ENCODE results near the gene RPGR.

RPGR gene

GRCh38 chrX:38320819-38321218 is 6.5 kb downstream of the RPGR start:
- no peak for DNase-seq (ENCODE audit: low read depth, low spot score)

DNA sequence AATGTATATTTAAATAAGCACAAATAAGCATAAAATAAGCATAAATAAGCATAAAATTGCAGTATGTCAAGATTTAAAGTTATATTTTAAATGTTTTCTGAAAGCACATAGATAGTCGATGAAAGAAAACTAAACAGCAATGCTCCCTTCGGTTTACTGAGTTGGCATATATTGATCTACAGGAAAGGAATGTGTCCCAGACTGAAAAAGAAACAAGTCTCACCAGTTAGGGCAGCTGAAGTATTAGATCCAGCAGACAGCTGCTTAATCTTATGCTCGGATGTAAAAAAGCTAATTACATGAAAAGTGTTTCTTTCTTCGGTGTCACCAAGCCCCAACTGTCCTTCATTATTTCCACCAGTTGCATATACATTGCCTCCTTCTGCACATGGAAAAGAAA is 8.7 kb downstream of the RPGR start:
- DNase-seq (ENCODE audit: low read depth, low spot score), result no peak

GRCh38 chrX:38318196-38318595 is 9.1 kb downstream of the RPGR start:
- no peak for DNase-seq (ENCODE audit: low read depth, low spot score)

- no peak for DNase-seq (ENCODE audit: low read depth, low spot score)
These were observed 12.1 kb downstream of the RPGR start for GRCh38 chrX:38315186-38315585.

DNA sequence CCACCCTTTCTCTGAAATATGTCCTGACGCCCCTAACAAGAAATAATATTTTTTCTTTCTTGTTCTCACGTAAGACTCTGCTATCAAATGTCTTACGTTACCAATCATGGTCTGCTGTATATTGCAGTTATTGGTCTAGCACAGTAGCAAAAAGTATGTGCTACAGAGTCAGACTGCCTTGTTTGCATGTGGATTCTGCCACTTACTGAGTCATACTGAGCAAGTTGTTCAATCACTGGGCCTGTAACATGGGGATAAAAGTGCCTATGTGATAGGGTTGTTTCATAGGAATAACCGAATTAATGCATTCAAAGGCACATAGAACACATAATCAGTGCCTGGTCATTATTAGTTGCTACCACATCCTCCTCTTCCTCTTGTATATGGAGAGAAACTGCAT is 14.1 kb downstream of the RPGR start:
- no peak for DNase-seq (ENCODE audit: low read depth, low spot score)

DNA sequence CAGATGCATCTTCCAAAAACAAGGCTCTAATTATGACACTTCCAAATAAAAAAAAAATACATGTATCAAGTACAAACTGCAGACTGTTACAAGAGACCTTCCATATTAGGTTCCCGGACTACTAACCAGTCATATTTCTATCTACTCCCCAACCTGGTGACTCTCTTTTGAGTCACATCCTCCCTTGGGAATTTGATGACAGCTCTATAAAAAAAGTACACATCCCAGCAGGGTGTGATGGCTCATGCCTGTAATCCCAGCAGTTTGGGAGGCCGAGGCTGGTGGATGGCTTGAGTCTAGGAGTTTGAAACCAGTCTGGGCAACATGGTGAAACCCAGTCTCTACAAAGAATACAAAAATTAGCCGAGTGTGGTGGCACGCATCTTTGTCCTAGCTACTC is 14.9 kb downstream of the RPGR start:
- DNase-seq (ENCODE audit: low read depth, low spot score), result no peak

DNA sequence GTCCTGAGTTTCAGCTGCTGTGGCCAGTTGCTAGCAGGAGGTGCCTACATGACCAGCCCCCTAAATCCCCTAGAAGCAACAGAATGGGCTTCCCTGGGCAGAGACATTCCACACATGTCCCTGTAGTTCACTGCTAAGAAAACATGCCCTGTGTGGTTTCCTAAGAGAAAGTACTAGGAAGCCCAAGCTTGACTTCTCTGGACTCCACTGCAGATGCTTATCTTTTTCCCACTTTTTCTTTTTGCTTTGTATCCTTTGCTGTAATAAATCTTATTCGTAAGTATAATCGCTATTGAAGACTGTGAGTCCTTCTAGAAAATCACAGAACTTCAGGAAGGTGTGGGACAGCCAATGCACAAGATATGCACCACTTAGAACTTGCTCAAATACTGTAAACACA is 15.6 kb downstream of the RPGR start:
- DNase-seq (ENCODE audit: low read depth, low spot score), result no peak

- DNase-seq (ENCODE audit: low read depth, low spot score), result no peak
These were observed 21.3 kb downstream of the RPGR start for GRCh38 chrX:38305971-38306370.

DNA sequence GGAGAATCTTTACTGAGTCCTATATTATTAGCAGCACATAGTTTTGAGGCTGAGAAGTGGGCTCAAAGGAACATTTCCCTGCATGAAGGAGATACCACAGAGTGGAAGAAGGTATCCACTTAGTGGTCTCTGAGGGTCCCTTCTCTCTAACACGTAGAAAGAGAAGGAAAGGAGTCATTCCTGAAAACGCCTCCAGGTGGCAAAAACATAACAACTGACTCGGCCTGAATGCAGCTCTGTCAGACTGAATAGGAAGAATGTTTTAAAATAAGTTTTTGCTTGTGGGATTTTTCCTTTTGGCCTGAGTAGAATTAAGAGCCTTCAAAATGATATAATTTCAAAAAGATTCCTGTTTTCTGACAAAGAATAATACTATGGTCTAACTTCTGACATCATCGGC is 23.3 kb downstream of the RPGR start:
- DNase-seq (ENCODE audit: low read depth, low spot score), result no peak

DNA sequence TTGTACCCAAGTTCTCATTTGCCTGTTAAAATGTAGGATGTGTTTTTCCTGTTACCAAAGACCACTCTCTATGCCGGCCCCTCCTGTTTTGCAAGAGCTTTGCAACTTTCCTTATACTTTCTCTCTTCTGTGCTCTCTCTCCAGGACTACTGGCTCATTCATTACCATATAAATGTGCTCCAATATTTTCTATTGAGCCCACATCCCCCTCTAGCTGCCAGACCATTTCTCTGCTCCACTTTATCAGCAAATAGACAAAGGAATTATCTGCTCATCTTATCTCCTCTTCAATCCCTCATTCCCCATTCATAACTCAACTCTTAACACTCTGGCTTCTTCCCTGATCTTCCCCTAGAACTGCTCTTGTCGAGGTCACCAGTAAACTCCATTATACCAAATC is 33.6 kb downstream of the RPGR start:
- no peak for DNase-seq (ENCODE audit: low read depth, low spot score)

- no peak for DNase-seq (ENCODE audit: low read depth, low spot score)
These were observed 39.6 kb downstream of the RPGR start for GRCh38 chrX:38287674-38288073.

GRCh38 chrX:38285649-38286048 is 41.7 kb downstream of the RPGR start:
- no peak for DNase-seq (ENCODE audit: low read depth, low spot score)

DNA sequence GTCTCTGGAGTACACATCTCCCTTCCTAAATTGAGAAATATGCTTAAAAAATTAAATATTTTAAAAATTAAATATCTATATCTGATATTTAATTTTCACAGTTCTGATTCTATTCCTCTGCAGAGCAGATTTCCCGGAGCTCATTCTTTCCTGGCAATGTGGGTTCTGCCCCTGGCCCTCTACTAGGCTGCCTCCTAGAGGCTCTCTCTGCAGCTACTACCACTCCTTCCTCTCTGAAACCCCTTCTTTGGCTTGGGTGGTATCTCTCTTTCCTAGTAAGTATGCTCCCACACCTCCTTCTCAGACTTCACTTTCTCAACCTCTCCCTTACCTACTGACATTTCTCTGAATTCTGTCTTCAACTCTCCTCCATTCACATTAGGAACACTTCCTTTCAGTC is 45.3 kb downstream of the RPGR start:
- DNase-seq (ENCODE audit: low read depth, low spot score), result peak; percentile 6

GRCh38 chrX:38279188-38279587 is 48.1 kb downstream of the RPGR start:
- DNase-seq (ENCODE audit: low read depth, low spot score), result peak; percentile 12

DNA sequence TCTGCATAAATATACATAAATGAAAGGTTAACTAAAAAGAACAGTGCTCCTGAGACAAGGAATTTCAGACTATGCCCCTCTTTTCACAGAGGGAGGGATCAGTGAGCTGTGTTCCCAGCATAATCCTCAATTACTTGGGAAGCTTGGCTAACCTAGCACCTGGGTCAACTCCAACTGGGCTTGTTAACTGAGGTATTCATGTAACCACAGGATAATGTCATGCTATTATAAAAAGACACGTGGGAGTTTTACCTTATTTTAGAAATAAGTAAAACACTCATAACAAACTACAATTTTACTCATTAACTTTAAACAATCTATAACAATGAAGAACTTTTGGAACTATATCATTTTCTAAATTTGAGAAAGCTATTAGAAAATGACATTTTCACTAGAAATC is 48.6 kb downstream of the RPGR start:
- DNase-seq (ENCODE audit: low read depth, low spot score), result no peak

GRCh38 chrX:38277802-38278201 is 49.5 kb downstream of the RPGR start:
- DNase-seq (ENCODE audit: low read depth, low spot score), result no peak

DNA sequence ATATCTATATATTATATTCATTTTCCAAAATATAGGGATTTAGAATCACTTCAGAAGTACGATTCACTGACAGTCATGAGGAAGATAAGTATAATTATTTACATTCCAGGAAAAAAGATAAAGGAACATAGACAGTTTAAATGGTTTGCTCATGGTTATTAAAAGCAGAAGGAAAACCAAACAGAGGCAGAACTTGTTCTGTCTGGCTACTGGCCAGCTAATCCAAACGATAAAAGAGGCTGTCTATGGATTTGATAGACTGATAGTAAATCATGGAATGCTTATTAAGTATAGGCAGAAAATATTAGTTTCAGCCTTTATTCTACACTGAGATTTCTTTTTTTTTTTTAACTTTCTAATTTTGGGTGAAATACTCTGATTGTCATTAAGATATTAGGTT is 50.2 kb downstream of the RPGR start:
- no peak for DNase-seq (ENCODE audit: low read depth, low spot score)

DNA sequence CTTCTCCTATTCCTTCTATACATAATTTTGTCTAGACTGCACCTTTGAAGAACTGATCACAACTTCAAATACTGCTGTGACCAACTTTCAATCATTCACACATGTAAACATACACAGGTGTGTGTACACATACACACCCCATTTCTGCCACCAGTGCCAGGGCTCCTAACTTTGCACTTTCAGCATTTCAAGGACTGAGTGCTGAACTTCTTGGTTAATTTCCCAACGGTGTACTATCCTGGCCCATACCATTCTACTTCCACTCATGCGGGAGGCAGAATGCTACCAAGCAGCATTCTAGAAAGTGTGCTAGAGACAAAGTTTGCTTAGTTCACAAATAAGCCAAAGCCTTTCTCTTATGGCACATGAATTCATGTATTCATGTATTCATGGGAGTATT is 51.2 kb downstream of the RPGR start:
- DNase-seq (ENCODE audit: low read depth, low spot score), result no peak

DNA sequence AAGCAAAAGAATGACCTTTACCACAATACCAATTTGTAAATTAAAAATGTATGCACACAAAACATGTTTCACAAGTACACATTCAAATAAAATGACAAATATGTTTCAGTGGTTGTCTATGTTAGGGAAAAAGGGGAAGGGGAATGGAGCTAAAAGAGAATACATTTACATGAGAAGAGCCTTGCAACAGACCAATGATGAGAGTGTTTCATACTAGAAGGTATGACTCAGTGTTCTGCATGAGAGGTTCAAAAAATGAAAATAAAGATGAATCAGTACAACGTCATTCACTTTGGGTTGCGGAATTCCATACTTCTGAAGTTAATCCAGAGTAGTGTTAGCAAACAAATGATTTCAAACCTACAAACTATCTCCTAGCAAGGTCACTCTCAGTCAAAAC is 51.7 kb downstream of the RPGR start:
- DNase-seq (ENCODE audit: low read depth, low spot score), result no peak

DNA sequence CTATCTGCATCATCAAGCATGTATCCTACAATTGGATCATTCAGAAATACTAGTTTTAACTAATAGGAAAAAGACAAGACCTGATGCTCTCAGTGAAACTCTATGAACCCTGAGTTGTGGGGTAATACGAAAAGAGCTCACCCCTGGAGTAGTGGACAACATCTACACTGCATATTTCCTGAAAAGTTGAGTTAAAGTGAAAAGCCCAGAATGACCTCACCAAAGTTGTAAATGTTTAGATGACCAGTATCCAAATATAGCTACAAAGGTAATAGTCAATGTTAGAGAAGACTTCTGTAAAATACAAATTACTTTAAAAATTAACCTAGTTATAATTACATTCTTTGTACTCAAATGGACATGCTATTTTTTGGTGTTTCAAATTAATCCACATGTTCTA is 53.9 kb downstream of the RPGR start:
- DNase-seq (ENCODE audit: low read depth, low spot score), result no peak

DNA sequence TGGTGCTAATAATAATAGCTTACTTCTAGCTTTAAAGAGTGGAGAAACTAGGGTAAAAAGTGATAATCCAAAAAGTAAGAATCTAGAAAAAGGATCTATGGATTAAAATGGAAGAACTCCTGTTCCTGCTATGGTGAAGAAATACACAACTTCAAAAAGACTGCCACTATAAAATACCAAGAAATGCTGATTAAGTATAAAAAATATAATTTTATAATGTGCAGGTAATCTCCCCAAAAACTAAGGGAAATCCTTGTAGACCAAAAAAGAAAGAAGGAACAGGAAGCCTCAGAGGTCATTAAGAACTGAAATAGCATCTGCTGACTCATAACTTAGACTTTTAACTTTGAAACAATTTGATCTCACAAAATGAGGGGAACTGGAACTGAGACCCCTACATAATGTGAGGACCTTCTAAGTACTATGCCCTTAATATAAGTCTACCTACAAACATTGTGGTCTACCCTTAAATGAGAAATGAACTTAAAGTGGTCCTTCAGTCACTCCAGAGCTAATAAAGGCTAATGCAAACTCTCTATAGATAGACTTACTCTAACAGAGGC is 56.1 kb downstream of the RPGR start:
- no peak for DNase-seq (ENCODE audit: low read depth, low spot score)

GRCh38 chrX:38268011-38268410 is 59.3 kb downstream of the RPGR start:
- no peak for DNase-seq (ENCODE audit: low read depth, low spot score)

DNA sequence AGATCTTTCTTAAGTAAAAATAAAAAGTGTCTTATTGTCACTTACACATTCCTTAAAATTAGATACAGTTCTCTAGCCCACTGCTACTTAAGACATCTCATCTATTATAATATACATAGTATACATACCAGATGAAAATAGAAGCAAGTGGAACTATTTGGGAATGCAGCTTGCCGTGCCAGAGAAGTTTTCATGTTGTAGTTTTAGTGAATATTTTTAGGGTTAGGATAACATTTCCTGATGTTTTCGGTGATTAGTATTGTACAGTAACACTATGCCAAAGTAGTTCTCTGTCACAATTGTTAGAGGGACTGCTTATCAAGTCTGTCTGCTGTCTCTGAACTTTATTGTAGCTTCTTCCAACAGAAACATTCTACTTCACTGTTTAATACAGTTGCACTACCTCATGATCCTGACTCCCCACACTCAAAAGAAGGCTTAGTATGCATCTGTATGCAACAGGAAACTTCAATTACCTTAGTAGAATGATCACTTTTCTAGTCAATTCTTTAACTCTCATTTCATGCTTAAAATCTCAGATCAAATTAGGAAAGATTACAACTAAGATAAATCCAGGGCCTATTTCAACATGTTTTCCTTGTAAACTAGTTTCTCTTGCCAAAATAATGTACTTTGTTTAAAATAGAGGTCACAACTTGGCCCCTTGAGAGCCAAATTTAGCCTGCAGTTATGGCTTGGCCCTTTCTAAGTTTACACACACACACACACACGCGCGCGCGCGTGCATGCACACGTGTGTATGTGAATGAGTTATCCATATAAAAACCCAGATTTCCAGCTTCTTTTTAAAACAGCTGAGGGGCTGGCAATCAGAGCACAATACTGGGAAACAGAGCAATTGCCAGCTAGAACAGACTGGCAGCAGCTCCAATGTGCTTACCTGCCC is 64.3 kb downstream of the RPGR start:
- no peak for DNase-seq (ENCODE audit: low read depth, low spot score)

- peak; percentile 79 for DNase-seq (ENCODE audit: low read depth, low spot score)
These were observed 67.1 kb downstream of the RPGR start for GRCh38 chrX:38260231-38260630.
